ENCODE measurements around the gene TESK2.
"Not testable (repeated sequence)": the region's sequence is repeated elsewhere in the genome, so short reads cannot be mapped to it uniquely, and the experiment has no call there.

- TF ChIP-seq YY1 (IDR thresholded peaks at IDR 0.05; ENCODE audit: low read depth); RAD21 (IDR thresholded peaks at IDR 0.05; ENCODE audit: low read length); USF2 (IDR thresholded peaks at IDR 0.05; ENCODE audit: borderline replicate concordance, low read depth, low read length): not testable (repeated sequence)
These were observed 27.4 kb upstream of the TESK2 start for GRCh38 chr1:45518366-45518765.
